GM10248 (cell line): ENCODE measurements around the gene MMP24OS.
"Not testable (repeated sequence)": the region's sequence is repeated elsewhere in the genome, so short reads cannot be mapped to it uniquely, and the experiment has no call there.

Experiments
- CTCF ChIA-PET: fragments of 300-600 bp; sonication (Branson Sonifier 250); formaldehyde crosslinking; extraction: SDS; loops from one replicate; lab custom pipeline; 2021; ENCODE audit warnings: antibody characterized with exemption; lab: Yijun Ruan, JAX
- POLR2A ChIA-PET: fragments of 350-650 bp; sonication (Branson Sonifier 250); formaldehyde crosslinking; extraction: SDS; loops from one replicate; lab custom pipeline; 2020; ENCODE audit warnings: antibody characterized with exemption; lab: Yijun Ruan, JAX
- DNase-seq: peaks from one replicate; pipeline ENCODE4 v3.0.0; 2012; ENCODE audit errors: extremely low spot score
- CTCF ChIP-seq: IDR thresholded peaks from 2 replicates; pipeline ENCODE4 v1.5.1; 2012; ENCODE audit warnings: mild to moderate bottlenecking, low read depth; ENCODE audit errors: extremely low read depth, missing control alignments, control extremely low read depth

MMP24OS gene

DNA sequence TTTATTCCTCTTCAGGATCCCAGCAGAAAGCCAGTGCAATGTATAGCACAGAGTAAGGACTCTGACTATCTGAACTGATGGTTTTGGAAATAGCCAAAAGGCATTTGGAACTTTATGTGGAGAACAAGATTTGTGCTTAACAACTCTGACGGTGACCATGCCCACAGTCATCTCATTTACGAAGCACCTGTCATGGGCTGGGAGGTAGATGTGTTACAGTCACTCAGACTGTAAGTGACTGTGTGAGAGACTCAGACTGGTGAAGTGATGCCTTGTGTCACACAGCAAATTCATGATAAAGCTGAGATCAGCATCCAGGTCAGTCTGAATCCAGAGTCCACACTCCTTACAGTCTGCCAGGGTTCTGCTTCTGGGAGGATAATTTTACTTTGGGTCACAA, 38.2 kb upstream of the MMP24OS start:
- POLR2A ChIA-PET: no interaction called here
- no peak for DNase-seq
- no peak for TF ChIP-seq CTCF
- CTCF ChIA-PET: interaction anchor here (8.9 kb wide), 1 partner anchor 9 kb away, joined by 101 read pairs; no protein-coding TSS in a partner anchor

GRCh38 chr20:35315632-35316020, 37.7 kb upstream of the MMP24OS start:
- CTCF ChIA-PET: interaction anchor here (1.3 to 12.8 kb wide), 3 partner anchors 9 to 17 kb away, joined by 5 to 108 read pairs (median 101); no protein-coding TSS in a partner anchor
- POLR2A ChIA-PET, DNase-seq: not testable (repeated sequence)

- ChIA-PET POLR2A (no interaction called here), CTCF (interaction anchor here (1.3 to 12.8 kb wide), 2 partner anchors 15 to 16 kb away, joined by 5 to 108 read pairs; no protein-coding TSS in a partner anchor)
- no peak for DNase-seq
- TF ChIP-seq CTCF: no peak
Observed at GRCh38 chr20:35314816-35315631, 37.1 kb upstream of the MMP24OS start.

DNA sequence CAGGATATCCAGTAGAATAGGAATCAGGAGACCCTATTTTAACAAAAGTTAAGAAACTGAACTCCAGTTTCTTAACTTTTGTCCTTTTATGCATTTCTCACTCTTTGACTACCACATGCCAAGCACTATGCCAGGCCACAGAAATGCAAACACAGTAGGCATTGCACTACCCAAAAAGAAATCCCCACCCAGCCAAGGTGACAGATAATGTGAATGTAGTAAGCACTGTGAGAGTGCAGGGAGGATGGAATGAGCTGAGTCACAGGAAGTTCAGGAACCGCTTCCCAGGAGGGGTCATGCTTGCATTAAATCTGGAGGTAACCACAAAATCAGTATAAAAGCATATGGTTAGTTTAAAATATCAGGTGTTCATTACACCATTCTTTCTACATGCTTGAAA, 34.4 kb upstream of the MMP24OS start:
- POLR2A ChIA-PET: interaction anchor here (0.5 kb wide), 1 partner anchor 92 kb away, joined by 3 read pairs; no protein-coding TSS in a partner anchor
- no peak for TF ChIP-seq CTCF
- DNase-seq: no peak
- CTCF ChIA-PET: interaction anchor here (2.0 to 12.8 kb wide), 2 partner anchors 10 to 13 kb away, joined by 8 to 108 read pairs; no protein-coding TSS in a partner anchor

- POLR2A ChIA-PET: no interaction called here
- TF ChIP-seq CTCF: no peak
- CTCF ChIA-PET: interaction anchor here (1.1 to 12.8 kb wide), 4 partner anchors 10 to 167 kb away, joined by 4 to 108 read pairs (median 10); no protein-coding TSS in a partner anchor
- no peak for DNase-seq
Observed at GRCh38 chr20:35311822-35312221, 33.9 kb upstream of the MMP24OS start.

GRCh38 chr20:35311409-35311808, 33.5 kb upstream of the MMP24OS start:
- no peak for DNase-seq
- ChIA-PET POLR2A (no interaction called here), CTCF (interaction anchor here (1.1 to 12.8 kb wide), 4 partner anchors 11 to 166 kb away, joined by 4 to 108 read pairs (median 10); no protein-coding TSS in a partner anchor)
- no peak for TF ChIP-seq CTCF
